ENCODE data around the gene NTRK3.

The NTRK3 gene

DNA sequence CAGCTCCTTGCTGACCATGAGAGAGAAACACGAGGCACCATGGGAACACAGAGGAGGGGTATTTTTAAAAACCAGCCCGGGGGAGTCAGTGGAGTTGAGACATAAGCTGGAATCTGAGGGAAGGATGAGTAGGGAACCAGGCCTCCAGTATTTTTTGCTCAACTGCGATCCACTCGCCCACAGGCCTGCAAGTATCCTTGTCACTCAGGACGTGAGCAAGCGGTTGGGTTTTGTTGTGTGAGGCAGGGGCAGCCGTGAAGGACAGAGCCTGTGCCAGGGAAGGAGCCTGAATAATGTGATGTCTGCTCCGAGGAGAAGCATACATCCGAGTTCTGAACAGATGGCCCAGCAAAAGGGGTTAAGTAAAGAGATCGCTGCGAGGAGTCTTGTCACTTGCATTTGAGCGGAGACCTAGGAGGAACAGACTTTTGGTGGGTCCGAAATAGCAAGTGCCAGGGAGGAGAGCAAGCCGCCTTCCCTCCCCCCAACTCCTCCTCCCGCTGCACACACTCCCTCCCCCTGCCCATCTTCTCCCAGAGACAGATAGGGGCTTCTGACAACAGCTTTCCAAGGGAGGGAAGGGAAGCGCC is 20.4 kb upstream of the NTRK3 start:
- H3K27ac ChIP-seq (ENCODE audit: low read depth, low read length) = no peak overlapping the region
- no peak overlapping the region for H2AFZ ChIP-seq (ENCODE audit: low read length, unreplicated experiment)
- no peaks in the 10 kb centered on the region for H3K79me2 ChIP-seq (ENCODE audit: control insufficient read depth, insufficient read depth, low read length, unreplicated experiment)
- no peaks in the 10 kb centered on the region for H3K36me3 ChIP-seq (ENCODE audit: insufficient read depth, low read length)
- H3K4me3 ChIP-seq (ENCODE audit: low read depth, low read length) = no peak overlapping the region
- no peaks in the 10 kb centered on the region for H3K4me1 ChIP-seq (ENCODE audit: control insufficient read depth, insufficient read depth, low read length, unreplicated experiment)
- no peaks in the 10 kb centered on the region for H3K27me3 ChIP-seq (ENCODE audit: insufficient read depth, low read length)

DNA sequence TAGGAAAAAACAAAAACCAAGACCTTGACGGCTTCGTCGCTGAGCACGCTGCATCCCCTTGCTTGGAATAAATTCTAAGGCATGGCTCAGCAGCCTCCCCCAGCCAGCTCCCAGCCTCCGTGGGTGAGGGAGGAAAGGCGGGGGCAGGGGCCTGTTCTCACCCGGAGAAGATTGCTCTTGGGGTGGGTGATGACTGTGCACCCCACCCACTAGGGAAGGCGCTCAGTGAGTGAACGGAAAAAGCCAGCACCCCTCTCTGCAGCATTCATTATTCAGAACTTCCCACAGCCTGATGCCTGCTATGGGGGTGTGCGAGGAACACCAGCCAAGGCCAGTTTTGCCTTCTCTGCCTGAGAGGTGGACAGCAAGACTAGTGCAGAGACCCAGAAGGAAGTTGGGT is 19.3 kb upstream of the NTRK3 start:
- H3K4me3 ChIP-seq (ENCODE audit: low read depth, low read length) = no peak overlapping the region
- no peak overlapping the region for H2AFZ ChIP-seq (ENCODE audit: low read length, unreplicated experiment)
- no peaks in the 10 kb centered on the region for H3K79me2 ChIP-seq (ENCODE audit: control insufficient read depth, insufficient read depth, low read length, unreplicated experiment)
- H3K36me3 ChIP-seq (ENCODE audit: insufficient read depth, low read length) = no peaks in the 10 kb centered on the region
- peaks cover 4% of the 10 kb centered on the region; the same call in 1 of the 2 replicates for H3K27me3 ChIP-seq (ENCODE audit: insufficient read depth, low read length)
- no peaks in the 10 kb centered on the region for H3K4me1 ChIP-seq (ENCODE audit: control insufficient read depth, insufficient read depth, low read length, unreplicated experiment)
- no peak overlapping the region for H3K27ac ChIP-seq (ENCODE audit: low read depth, low read length)

GRCh38 chr15:88274553-88275460 is 18.3 kb upstream of the NTRK3 start:
- no peak overlapping the region for H2AFZ ChIP-seq (ENCODE audit: low read length, unreplicated experiment)
- peaks cover 4% of the 10 kb centered on the region; the same call in 1 of the 2 replicates for H3K27me3 ChIP-seq (ENCODE audit: insufficient read depth, low read length)
- no peak overlapping the region for H3K4me3 ChIP-seq (ENCODE audit: low read depth, low read length)
- H3K36me3 ChIP-seq (ENCODE audit: insufficient read depth, low read length) = no peaks in the 10 kb centered on the region
- H3K79me2 ChIP-seq (ENCODE audit: control insufficient read depth, insufficient read depth, low read length, unreplicated experiment) = no peaks in the 10 kb centered on the region
- no peaks in the 10 kb centered on the region for H3K4me1 ChIP-seq (ENCODE audit: control insufficient read depth, insufficient read depth, low read length, unreplicated experiment)
- no peak overlapping the region for H3K27ac ChIP-seq (ENCODE audit: low read depth, low read length)

- Histone ChIP-seq H3K27me3 (ENCODE audit: insufficient read depth, low read length) (peaks cover 4% of the 10 kb centered on the region; the same call in 1 of the 2 replicates), H3K4me1 (ENCODE audit: control insufficient read depth, insufficient read depth, low read length, unreplicated experiment) (no peaks in the 10 kb centered on the region), H3K27ac (ENCODE audit: low read depth, low read length) (no peak overlapping the region), H3K36me3 (ENCODE audit: insufficient read depth, low read length) (no peaks in the 10 kb centered on the region), H3K4me3 (ENCODE audit: low read depth, low read length) (no peak overlapping the region), H2AFZ (ENCODE audit: low read length, unreplicated experiment) (no peak overlapping the region), H3K79me2 (ENCODE audit: control insufficient read depth, insufficient read depth, low read length, unreplicated experiment) (no peaks in the 10 kb centered on the region)
These were observed 15.9 kb upstream of the NTRK3 start for GRCh38 chr15:88272421-88272820.

- Histone ChIP-seq H2AFZ (ENCODE audit: low read length, unreplicated experiment) (no peak overlapping the region), H3K27me3 (ENCODE audit: insufficient read depth, low read length) (peaks cover 4% of the 10 kb centered on the region; the same call in 1 of the 2 replicates), H3K4me1 (ENCODE audit: control insufficient read depth, insufficient read depth, low read length, unreplicated experiment) (no peaks in the 10 kb centered on the region), H3K79me2 (ENCODE audit: control insufficient read depth, insufficient read depth, low read length, unreplicated experiment) (no peaks in the 10 kb centered on the region), H3K4me3 (ENCODE audit: low read depth, low read length) (no peak overlapping the region), H3K36me3 (ENCODE audit: insufficient read depth, low read length) (no peaks in the 10 kb centered on the region), H3K27ac (ENCODE audit: low read depth, low read length) (no peak overlapping the region)
These were observed 13.0 kb upstream of the NTRK3 start for GRCh38 chr15:88269356-88270062.

GRCh38 chr15:88267720-88268119 is 11.2 kb upstream of the NTRK3 start:
- Histone ChIP-seq H3K79me2 (ENCODE audit: control insufficient read depth, insufficient read depth, low read length, unreplicated experiment) (no peaks in the 10 kb centered on the region), H3K27me3 (ENCODE audit: insufficient read depth, low read length) (peaks cover 4% of the 10 kb centered on the region; the same call in 1 of the 2 replicates), H3K4me3 (ENCODE audit: low read depth, low read length) (no peak overlapping the region), H3K4me1 (ENCODE audit: control insufficient read depth, insufficient read depth, low read length, unreplicated experiment) (no peaks in the 10 kb centered on the region), H3K36me3 (ENCODE audit: insufficient read depth, low read length) (no peaks in the 10 kb centered on the region), H2AFZ (ENCODE audit: low read length, unreplicated experiment) (no peak overlapping the region), H3K27ac (ENCODE audit: low read depth, low read length) (no peak overlapping the region)

DNA sequence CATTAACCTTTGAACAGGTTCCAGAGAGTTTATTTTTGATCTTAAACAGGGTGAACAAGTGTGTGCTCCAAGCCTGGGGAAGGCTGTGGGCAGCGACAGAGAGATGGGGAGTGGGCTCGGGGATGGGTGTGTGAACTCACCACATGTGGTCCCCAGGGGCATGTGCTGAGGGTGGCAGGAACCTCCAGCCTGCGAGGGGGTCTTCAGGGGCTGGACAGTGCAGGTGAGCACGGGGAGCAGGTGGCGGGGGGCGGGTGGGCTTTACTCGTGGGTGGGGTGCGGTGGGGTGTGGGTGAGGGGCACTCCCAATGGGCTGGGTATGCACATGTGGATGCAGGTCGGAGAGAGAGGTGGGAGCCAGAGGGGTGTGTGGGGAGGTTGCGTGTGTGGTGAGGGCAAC is 9.6 kb upstream of the NTRK3 start:
- no peaks in the 10 kb centered on the region for H3K79me2 ChIP-seq (ENCODE audit: control insufficient read depth, insufficient read depth, low read length, unreplicated experiment)
- no peak overlapping the region for H3K4me3 ChIP-seq (ENCODE audit: low read depth, low read length)
- H3K36me3 ChIP-seq (ENCODE audit: insufficient read depth, low read length) = no peaks in the 10 kb centered on the region
- H3K27ac ChIP-seq (ENCODE audit: low read depth, low read length) = no peak overlapping the region
- no peak overlapping the region for H2AFZ ChIP-seq (ENCODE audit: low read length, unreplicated experiment)
- H3K27me3 ChIP-seq (ENCODE audit: insufficient read depth, low read length) = peaks cover under 1% of the 10 kb centered on the region; the same call in 1 of the 2 replicates
- no peaks in the 10 kb centered on the region for H3K4me1 ChIP-seq (ENCODE audit: control insufficient read depth, insufficient read depth, low read length, unreplicated experiment)

GRCh38 chr15:88264622-88265021 is 8.1 kb upstream of the NTRK3 start:
- Histone ChIP-seq H3K4me3 (ENCODE audit: low read depth, low read length) (no peak overlapping the region), H3K27me3 (ENCODE audit: insufficient read depth, low read length) (0 out of 2 replicates have a peak, but pooled peaks cover 7% of the 10 kb centered on the region), H3K79me2 (ENCODE audit: control insufficient read depth, insufficient read depth, low read length, unreplicated experiment) (no peaks in the 10 kb centered on the region), H3K27ac (ENCODE audit: low read depth, low read length) (no peak overlapping the region), H3K36me3 (ENCODE audit: insufficient read depth, low read length) (no peaks in the 10 kb centered on the region), H3K4me1 (ENCODE audit: control insufficient read depth, insufficient read depth, low read length, unreplicated experiment) (no peaks in the 10 kb centered on the region), H2AFZ (ENCODE audit: low read length, unreplicated experiment) (no peak overlapping the region)

DNA sequence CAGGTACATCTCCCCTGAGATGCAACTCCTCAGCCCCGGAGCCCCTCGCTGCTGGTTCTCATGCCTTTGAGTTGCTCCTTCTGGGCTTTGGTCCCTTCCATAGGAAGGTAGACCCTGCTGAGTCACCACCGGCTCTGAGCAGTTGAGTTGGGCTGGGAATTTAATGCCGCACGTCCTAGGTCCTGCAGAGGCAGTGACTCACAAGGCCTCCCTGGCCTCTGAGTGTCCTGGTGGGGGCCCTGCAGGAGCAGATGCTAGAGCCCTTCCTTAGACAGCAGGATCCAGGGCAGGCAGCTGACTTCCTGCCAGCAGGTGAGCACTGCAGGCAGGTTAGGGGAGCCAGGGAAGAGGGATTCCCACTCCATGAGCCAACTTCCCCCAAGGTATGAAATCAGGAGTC is 5.5 kb upstream of the NTRK3 start:
- Histone ChIP-seq H3K4me3 (ENCODE audit: low read depth, low read length) (no peak overlapping the region), H3K4me1 (ENCODE audit: control insufficient read depth, insufficient read depth, low read length, unreplicated experiment) (no peaks in the 10 kb centered on the region), H3K27me3 (ENCODE audit: insufficient read depth, low read length) (peaks cover 26% of the 10 kb centered on the region), H3K27ac (ENCODE audit: low read depth, low read length) (no peak overlapping the region), H3K36me3 (ENCODE audit: insufficient read depth, low read length) (no peaks in the 10 kb centered on the region), H3K79me2 (ENCODE audit: control insufficient read depth, insufficient read depth, low read length, unreplicated experiment) (no peaks in the 10 kb centered on the region), H2AFZ (ENCODE audit: low read length, unreplicated experiment) (no peak overlapping the region)

- H3K4me3 ChIP-seq (ENCODE audit: low read depth, low read length) = no peak overlapping the region
- H2AFZ ChIP-seq (ENCODE audit: low read length, unreplicated experiment) = no peak overlapping the region
- no peaks in the 10 kb centered on the region for H3K79me2 ChIP-seq (ENCODE audit: control insufficient read depth, insufficient read depth, low read length, unreplicated experiment)
- no peak overlapping the region for H3K27ac ChIP-seq (ENCODE audit: low read depth, low read length)
- no peaks in the 10 kb centered on the region for H3K4me1 ChIP-seq (ENCODE audit: control insufficient read depth, insufficient read depth, low read length, unreplicated experiment)
- H3K36me3 ChIP-seq (ENCODE audit: insufficient read depth, low read length) = no peaks in the 10 kb centered on the region
- H3K27me3 ChIP-seq (ENCODE audit: insufficient read depth, low read length) = peaks cover 58% of the 10 kb centered on the region
These were observed 1.6 kb upstream of the NTRK3 start for GRCh38 chr15:88258093-88258641.

Measured in ACC112 (cell line).